MCF 10A (cell line): ENCODE data around the gene FARP1. TPM values are rescaled to one million over a fixed set of nuclear protein-coding genes. Genes with fewer than 3 reads are reported as not detected.

Experiments used
- BruUV-seq: library from RNA; stranded (reverse); fragments of 400-500 nt; replicated peaks from 2 replicates; lab custom pipeline; 2021; lab: Mats Ljungman, UMichigan
- CTCF ChIA-PET: fragments of 300-600 bp; sonication (Branson Sonifier 250); formaldehyde crosslinking; extraction: SDS; loops from one replicate; lab custom pipeline; 2021; ENCODE audit warnings: antibody characterized with exemption, inconsistent platforms; lab: Yijun Ruan, JAX
- POLR2A ChIA-PET: fragments of 300-600, 350-650 bp; sonication (Branson Sonifier 250); formaldehyde crosslinking; extraction: SDS; loops from one replicate; lab custom pipeline; 2020; ENCODE audit warnings: antibody characterized with exemption, inconsistent platforms; lab: Yijun Ruan, JAX
- DNase-seq: peaks from one replicate; pipeline ENCODE4 v3.0.0-alpha.2; 2018; ENCODE audit not compliant: unreplicated experiment
- H3K27ac Mint-ChIP-seq: one replicate; pipeline ENCODE4 v1.8.0; 2022; ENCODE audit warnings: mild to moderate bottlenecking, low read depth, mixed read lengths; ENCODE audit not compliant: unreplicated experiment
- H3K27me3 Mint-ChIP-seq: one replicate; pipeline ENCODE4 v1.8.0; 2022; ENCODE audit warnings: mixed read lengths; ENCODE audit not compliant: insufficient read depth, unreplicated experiment
- H3K36me3 Mint-ChIP-seq: one replicate; pipeline ENCODE4 v1.8.0; 2022; ENCODE audit warnings: mild to moderate bottlenecking, moderate library complexity, mixed read lengths; ENCODE audit not compliant: insufficient read depth, unreplicated experiment
- H3K4me1 Mint-ChIP-seq: one replicate; pipeline ENCODE4 v1.8.0; 2022; ENCODE audit warnings: mixed read lengths; ENCODE audit not compliant: insufficient read depth, unreplicated experiment
- H3K4me3 Mint-ChIP-seq: one replicate; pipeline ENCODE4 v1.8.0; 2022; ENCODE audit warnings: mild to moderate bottlenecking, moderate library complexity, mixed read lengths; ENCODE audit not compliant: unreplicated experiment
- H3K9me3 Mint-ChIP-seq: one replicate; pipeline ENCODE4 v1.8.0; 2022; ENCODE audit warnings: mixed read lengths; ENCODE audit not compliant: unreplicated experiment
- intact Hi-C: fragments of 100-400 bp; cut with micrococcal nuclease; formaldehyde crosslinking; loops from 2 replicates; pipeline ENCODE4 v1.14.1; 2022
- total RNA-seq: library from RNA; stranded (reverse); gene quantifications from 2 replicates; pipeline ENCODE4 v1.2.3, GENCODE V29; 2022
- TF ChIP-seq, protein P1 (sequence below): fragments of 200-600 bp; IDR thresholded peaks from one replicate; pipeline ENCODE4 v1.8.0; 2022; ENCODE audit warnings: antibody characterized with exemption, mild to moderate bottlenecking; ENCODE audit not compliant: unreplicated experiment

FARP1 gene
- total RNA-seq, 1 experiment from 2014 or later: 30.1 TPM

DNA sequence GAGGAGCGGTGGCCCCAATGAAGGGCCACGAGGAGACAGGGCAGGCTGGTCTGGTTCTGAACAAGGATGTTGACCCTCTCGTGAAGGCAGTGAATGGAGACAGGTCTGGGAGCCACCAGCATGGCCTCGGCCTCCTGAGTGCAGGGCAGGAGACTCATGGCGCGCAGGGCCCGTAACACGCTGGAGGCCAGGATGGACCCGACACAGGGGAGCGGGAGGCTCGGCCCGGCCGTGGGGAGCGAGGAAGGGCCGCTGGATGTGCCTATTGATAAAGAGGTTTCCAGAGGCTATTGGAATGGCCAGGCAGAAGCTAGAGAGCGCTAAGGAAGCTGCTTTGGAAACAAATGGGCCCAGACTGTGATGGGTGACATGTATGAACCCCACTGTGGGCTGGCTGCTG is 301.5 kb downstream of the FARP1 start:
- TF ChIP-seq, protein P1, sequence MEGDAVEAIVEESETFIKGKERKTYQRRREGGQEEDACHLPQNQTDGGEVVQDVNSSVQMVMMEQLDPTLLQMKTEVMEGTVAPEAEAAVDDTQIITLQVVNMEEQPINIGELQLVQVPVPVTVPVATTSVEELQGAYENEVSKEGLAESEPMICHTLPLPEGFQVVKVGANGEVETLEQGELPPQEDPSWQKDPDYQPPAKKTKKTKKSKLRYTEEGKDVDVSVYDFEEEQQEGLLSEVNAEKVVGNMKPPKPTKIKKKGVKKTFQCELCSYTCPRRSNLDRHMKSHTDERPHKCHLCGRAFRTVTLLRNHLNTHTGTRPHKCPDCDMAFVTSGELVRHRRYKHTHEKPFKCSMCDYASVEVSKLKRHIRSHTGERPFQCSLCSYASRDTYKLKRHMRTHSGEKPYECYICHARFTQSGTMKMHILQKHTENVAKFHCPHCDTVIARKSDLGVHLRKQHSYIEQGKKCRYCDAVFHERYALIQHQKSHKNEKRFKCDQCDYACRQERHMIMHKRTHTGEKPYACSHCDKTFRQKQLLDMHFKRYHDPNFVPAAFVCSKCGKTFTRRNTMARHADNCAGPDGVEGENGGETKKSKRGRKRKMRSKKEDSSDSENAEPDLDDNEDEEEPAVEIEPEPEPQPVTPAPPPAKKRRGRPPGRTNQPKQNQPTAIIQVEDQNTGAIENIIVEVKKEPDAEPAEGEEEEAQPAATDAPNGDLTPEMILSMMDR: no peak
- no peak overlapping the region for H3K27ac Mint-ChIP-seq
- no peak for DNase-seq
- no peak overlapping the region for H3K4me3 Mint-ChIP-seq
- ChIA-PET CTCF (interaction anchor here (0.6 to 5.8 kb wide), 29 partner anchors 8 to 422 kb away, joined by 3 to 134 read pairs (median 5); no protein-coding TSS in a partner anchor), POLR2A (interaction anchor here (0.5 to 1.7 kb wide), 2 partner anchors 128 to 209 kb away, joined by 3 to 7 read pairs; no protein-coding TSS in a partner anchor)
- no peaks in the 10 kb centered on the region for H3K9me3 Mint-ChIP-seq
- no peaks in the 10 kb centered on the region for H3K27me3 Mint-ChIP-seq
- intact Hi-C loops: loop anchor here (2.0 to 10.0 kb wide), 4 partner anchors 132 to 590 kb away; partner anchors contain the start of genes FARP1 and STK24
- peaks cover 44% of the 10 kb centered on the region for H3K36me3 Mint-ChIP-seq
- no TSS peak for BruUV-seq
- peaks cover 19% of the 10 kb centered on the region for H3K4me1 Mint-ChIP-seq

DNA sequence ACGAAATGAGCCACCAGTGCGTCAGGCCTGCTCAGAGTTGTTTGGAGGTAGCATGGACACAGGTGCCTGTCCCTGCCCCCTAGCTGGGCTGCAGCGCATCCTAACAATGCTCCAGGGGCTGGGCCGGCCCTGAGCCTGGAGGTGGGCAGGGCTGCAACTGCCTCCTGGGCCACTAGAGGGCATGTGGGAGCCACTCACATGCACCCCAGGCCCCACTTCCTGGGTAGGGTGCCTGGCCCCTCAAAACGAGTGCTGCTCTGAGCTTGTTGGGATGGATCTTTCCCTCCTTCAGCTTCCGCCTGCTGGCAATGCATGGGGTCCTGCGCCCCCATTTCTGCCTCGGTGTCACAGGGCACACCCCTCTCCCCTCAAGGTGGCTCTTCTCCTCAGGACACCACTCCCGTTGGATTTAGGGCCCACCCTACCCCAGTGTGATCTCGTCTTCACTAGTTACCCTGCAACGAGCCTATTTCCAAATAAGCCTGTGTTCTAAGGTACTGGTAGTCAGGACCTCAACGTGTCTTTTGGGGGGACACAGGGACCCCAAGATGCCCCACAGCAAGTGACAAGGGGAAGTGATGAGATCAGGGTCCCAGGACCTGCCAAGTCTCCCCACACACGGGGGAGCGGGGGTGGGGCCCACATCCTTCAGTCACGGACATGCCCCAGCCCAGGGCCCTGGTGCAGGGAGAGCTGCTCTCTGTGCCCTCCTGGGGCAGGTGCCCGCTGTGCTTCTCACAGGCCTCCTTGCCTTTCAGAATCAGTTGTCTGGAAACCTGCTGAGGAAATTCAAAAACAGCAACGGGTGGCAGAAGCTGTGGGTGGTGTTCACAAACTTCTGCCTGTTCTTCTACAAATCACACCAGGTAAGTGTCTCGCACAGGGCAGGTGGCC is 302.7 kb downstream of the FARP1 start:
- Mint-ChIP-seq H3K27ac (no peak overlapping the region), H3K9me3 (no peaks in the 10 kb centered on the region), H3K36me3 (peaks cover 46% of the 10 kb centered on the region), H3K27me3 (no peaks in the 10 kb centered on the region), H3K4me1 (peaks cover 19% of the 10 kb centered on the region), H3K4me3 (no peak overlapping the region)
- ChIA-PET POLR2A (interaction anchor here (0.8 to 1.8 kb wide), 6 partner anchors 9 to 397 kb away, joined by 3 to 7 read pairs (median 4); no protein-coding TSS in a partner anchor), CTCF (interaction anchor here (0.5 to 5.8 kb wide), 52 partner anchors 9 to 1010 kb away, joined by 3 to 134 read pairs (median 4); no protein-coding TSS in a partner anchor)
- intact Hi-C loops: loop anchor here (1.0 to 10.0 kb wide), 5 partner anchors 131 to 591 kb away; partner anchors contain the start of gene STK24
- TF ChIP-seq, protein P1: peak; percentile 97
- DNase-seq: peak; percentile 75
- BruUV-seq: no TSS peak

- ChIA-PET CTCF (interaction anchor here (0.5 to 5.8 kb wide), 31 partner anchors 10 to 586 kb away, joined by 3 to 134 read pairs (median 4); no protein-coding TSS in a partner anchor), POLR2A (interaction anchor here (1.1 to 1.8 kb wide), 3 partner anchors 8 to 125 kb away, joined by 3 to 5 read pairs (median 5); no protein-coding TSS in a partner anchor)
- no peak overlapping the region for H3K4me3 Mint-ChIP-seq
- no peak overlapping the region for H3K27ac Mint-ChIP-seq
- intact Hi-C loops: loop anchor here (10.0 kb wide), 1 partner anchor 399 kb away; no protein-coding TSS in a partner anchor
- peaks cover 19% of the 10 kb centered on the region for H3K4me1 Mint-ChIP-seq
- TF ChIP-seq, protein P1: no peak
- no peak for DNase-seq
- H3K9me3 Mint-ChIP-seq: no peaks in the 10 kb centered on the region
- H3K36me3 Mint-ChIP-seq: peaks cover 51% of the 10 kb centered on the region
- no TSS peak for BruUV-seq
- H3K27me3 Mint-ChIP-seq: no peaks in the 10 kb centered on the region
These were observed 303.3 kb downstream of the FARP1 start for GRCh38 chr13:98446234-98446621.

DNA sequence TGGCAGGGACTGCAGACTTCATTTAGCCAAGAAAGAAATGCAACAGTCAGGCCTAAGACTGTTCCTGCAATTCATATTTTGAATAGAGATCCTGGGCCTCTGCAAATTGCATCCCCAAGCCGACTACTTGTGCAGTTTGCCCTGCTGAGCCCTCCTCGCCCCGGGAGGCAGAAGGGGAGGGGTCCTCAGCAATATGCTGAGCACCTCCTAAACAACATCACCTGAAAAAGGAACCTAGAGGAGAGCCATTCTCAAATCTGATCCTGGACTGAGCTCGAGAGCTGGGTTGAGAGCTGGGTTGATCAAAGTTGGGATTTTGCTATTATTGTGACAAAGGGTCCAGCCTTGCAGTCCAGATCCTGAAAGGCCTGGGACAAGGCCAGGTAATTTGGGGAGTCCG is 304.2 kb downstream of the FARP1 start:
- intact Hi-C loops: loop anchor here (10.0 kb wide), 1 partner anchor 398 kb away; no protein-coding TSS in a partner anchor
- no TSS peak for BruUV-seq
- H3K27me3 Mint-ChIP-seq: no peaks in the 10 kb centered on the region
- TF ChIP-seq, protein P1: no peak
- peaks cover 58% of the 10 kb centered on the region for H3K36me3 Mint-ChIP-seq
- H3K4me1 Mint-ChIP-seq: peaks cover 19% of the 10 kb centered on the region
- H3K9me3 Mint-ChIP-seq: no peaks in the 10 kb centered on the region
- CTCF ChIA-PET: interaction anchor here (0.7 to 5.8 kb wide), 7 partner anchors 33 to 366 kb away, joined by 3 to 134 read pairs (median 3); no protein-coding TSS in a partner anchor
- H3K27ac Mint-ChIP-seq: no peak overlapping the region
- no peak overlapping the region for H3K4me3 Mint-ChIP-seq
- POLR2A ChIA-PET: no interaction called here
- DNase-seq: no peak
